Neuron (in vitro differentiated cells): ENCODE results near the gene CDH23.

Experiments used
- H2AFZ ChIP-seq: one replicate; pipeline ENCODE4 v1.6.1; 2013; ENCODE audit warnings: low read depth, mild to moderate bottlenecking, inconsistent platforms, low read length, moderate library complexity
- H3K27me3 ChIP-seq: one replicate; pipeline ENCODE4 v1.6.1; 2013; ENCODE audit warnings: low read length; ENCODE audit not compliant: insufficient read depth
- H3K36me3 ChIP-seq: one replicate; pipeline ENCODE4 v1.6.1; 2013; ENCODE audit warnings: low read length; ENCODE audit not compliant: insufficient read depth
- H3K4me1 ChIP-seq: one replicate; pipeline ENCODE4 v1.6.1; 2013; ENCODE audit warnings: low read length; ENCODE audit not compliant: insufficient read depth
- H3K4me3 ChIP-seq: 2 replicates; pipeline ENCODE4 v1.5.1; 2013; ENCODE audit warnings: mild to moderate bottlenecking, low read length, moderate library complexity
- H3K9me3 ChIP-seq: one replicate; pipeline ENCODE4 v1.6.1; 2013; ENCODE audit warnings: low read length

Gene CDH23

GRCh38 chr10:71526653-71527052, 129.9 kb downstream of the CDH23 start:
- Histone ChIP-seq H3K27me3 (peaks cover 4% of the 10 kb centered on the region), H3K4me3 (no peak overlapping the region), H3K9me3 (no peaks in the 10 kb centered on the region), H3K4me1 (peaks cover 41% of the 10 kb centered on the region), H3K36me3 (no peaks in the 10 kb centered on the region), H2AFZ (no peak overlapping the region)

DNA sequence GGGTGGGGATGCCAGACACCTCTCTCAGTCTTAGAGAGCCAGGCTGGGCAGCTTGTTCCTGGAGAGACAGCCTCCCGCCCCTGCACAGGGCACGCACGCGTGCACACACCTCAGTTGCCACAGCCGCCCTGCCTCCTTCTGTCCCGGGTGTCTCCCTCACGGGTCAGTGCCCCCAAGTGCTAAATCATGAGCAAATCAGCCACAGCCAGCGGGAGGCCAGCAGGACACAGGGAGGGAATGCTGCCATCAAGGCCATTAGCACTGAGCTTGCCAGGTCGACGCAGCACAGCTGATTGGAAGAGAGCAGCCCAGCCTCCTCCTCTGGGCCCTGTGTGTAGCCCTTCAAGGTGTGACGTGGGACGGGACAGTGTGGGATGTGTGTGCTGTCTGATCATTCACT, 130.4 kb downstream of the CDH23 start:
- no peaks in the 10 kb centered on the region for H3K9me3 ChIP-seq
- no peak overlapping the region for H3K4me3 ChIP-seq
- H2AFZ ChIP-seq: no peak overlapping the region
- peaks cover 4% of the 10 kb centered on the region for H3K27me3 ChIP-seq
- H3K4me1 ChIP-seq: peaks cover 41% of the 10 kb centered on the region
- no peaks in the 10 kb centered on the region for H3K36me3 ChIP-seq

DNA sequence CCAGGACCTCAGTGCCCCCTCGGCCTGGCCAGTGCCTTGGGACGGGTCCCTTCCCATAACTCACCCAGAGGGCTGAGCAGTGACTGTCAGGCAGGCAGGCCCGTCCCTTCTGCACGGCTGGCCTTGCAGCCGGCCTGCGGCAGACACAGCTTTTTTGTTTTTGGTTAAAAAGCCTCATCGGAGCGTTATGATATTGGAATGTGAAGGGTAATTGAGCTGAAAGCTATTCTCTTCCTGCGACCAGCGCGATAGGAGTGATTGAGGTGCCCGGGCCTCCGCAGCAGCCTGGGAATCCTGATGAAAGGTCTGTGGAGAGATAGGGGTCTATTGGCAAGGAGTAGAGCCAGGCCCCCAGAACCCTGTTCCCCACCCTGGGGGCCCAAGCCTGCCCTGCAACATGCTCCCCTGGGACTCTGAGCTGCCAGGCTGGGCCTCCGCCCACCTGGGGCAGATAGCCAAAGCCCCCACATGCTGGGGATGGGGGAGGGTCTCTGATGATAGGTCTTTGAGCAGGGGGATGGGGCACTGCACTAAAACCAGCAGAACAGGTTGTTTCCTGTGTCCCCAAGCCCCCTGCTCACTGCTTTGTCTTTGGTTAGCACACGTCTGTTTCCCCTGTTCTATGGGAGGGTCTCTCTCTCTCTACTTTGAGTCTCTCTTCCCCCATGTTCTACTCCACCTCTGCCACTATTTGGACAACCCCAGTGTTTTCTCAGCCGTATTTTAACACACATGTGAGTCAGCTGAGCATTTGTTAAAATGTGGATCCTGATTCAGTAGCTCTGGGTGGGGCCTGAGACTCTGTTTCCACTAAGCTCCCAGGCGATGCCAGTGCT, 131.9 kb downstream of the CDH23 start:
- no peaks in the 10 kb centered on the region for H3K36me3 ChIP-seq
- no peak overlapping the region for H3K4me3 ChIP-seq
- H3K27me3 ChIP-seq: peaks cover 4% of the 10 kb centered on the region
- no peak overlapping the region for H2AFZ ChIP-seq
- H3K4me1 ChIP-seq: peaks cover 33% of the 10 kb centered on the region
- no peaks in the 10 kb centered on the region for H3K9me3 ChIP-seq

DNA sequence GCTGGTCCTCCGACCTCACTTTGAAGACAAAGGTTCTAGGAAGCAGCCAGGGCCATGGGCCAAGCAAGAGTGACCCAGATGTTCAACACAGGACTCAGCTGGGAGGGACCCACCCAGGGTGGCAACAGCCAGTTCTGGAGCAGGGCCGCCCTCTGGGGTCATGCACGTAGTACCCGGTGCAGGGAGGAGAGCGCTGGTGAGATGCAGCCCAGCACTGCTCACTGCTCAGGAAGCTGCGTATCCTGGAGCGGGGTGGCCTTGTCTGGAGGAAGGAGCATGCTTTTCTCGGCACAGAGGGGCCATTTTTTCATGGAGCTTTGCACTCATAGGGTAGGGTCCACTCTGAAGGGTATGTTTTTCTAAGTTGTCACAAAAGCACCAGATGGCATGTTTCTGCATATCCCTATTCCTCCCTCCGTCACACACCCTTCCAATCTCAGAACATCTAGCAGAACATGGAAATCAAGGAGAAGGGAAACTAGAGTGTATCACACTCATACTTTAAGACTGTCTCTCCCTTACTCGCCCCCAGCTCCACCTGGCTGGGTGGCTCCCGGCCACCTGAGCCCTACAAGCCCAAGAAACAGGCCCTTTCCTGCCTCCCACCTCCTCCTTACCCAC, 132.6 kb downstream of the CDH23 start:
- Histone ChIP-seq H3K4me1 (peaks cover 37% of the 10 kb centered on the region), H3K36me3 (no peaks in the 10 kb centered on the region), H3K27me3 (peaks cover 4% of the 10 kb centered on the region), H3K9me3 (no peaks in the 10 kb centered on the region), H2AFZ (no peak overlapping the region), H3K4me3 (no peak overlapping the region)

- no peak overlapping the region for H2AFZ ChIP-seq
- H3K27me3 ChIP-seq: peaks cover 4% of the 10 kb centered on the region
- H3K9me3 ChIP-seq: no peaks in the 10 kb centered on the region
- no peak overlapping the region for H3K4me3 ChIP-seq
- H3K36me3 ChIP-seq: no peaks in the 10 kb centered on the region
- H3K4me1 ChIP-seq: peaks cover 39% of the 10 kb centered on the region
Measured at GRCh38 chr10:71530781-71531180, 134.1 kb downstream of the CDH23 start.

DNA sequence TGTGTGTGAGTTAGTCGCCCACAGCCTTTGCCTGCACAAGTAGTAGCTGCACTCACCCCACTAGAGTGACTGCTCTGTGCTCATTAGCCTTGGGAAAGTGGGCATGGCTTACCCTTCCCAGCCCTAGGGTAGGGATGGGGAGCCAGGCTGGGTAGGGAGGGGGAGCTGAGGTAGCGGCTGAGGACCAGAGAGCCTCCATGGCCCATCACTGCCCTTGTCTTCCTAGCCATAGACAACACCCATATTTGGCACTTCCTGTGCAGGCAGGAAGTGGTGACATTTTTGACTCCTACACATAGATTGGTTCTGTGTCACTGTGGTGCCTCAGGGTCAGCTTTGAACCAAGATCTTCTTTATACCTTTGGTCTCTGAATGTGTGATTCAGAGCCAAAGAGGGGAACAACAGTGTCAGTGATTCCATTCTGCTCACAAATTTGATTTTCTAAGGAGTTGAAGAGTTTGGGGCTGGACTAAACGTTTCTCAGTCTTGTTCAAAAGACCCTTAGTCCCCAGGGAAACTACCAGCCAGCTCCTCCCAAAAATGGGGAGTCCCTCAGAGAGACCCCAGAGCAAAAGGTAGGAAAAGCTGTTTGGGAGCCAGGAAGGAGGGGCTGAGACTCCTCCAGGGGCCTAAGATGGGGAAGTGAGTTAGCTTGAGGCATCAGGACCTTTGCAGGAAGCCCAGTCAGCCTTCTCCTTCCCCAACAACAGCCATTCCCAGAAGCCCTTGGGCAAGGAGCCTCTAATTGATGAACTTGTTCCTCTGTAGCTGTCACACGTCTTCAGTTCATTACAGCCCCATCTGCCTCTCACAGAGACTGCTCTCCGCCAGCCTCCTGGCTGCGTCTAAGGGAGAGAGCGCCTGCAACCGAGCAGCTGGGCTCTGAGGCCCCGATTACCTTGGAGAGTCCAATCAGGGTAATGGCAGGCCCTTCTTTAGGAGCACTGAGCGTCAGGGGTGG, 135.0 kb downstream of the CDH23 start:
- H3K27me3 ChIP-seq: peaks cover 2% of the 10 kb centered on the region
- no peaks in the 10 kb centered on the region for H3K9me3 ChIP-seq
- no peak overlapping the region for H2AFZ ChIP-seq
- H3K4me1 ChIP-seq: peaks cover 39% of the 10 kb centered on the region
- H3K36me3 ChIP-seq: no peaks in the 10 kb centered on the region
- no peak overlapping the region for H3K4me3 ChIP-seq

GRCh38 chr10:71532878-71533277, 136.2 kb downstream of the CDH23 start:
- Histone ChIP-seq H3K9me3 (no peaks in the 10 kb centered on the region), H2AFZ (no peak overlapping the region), H3K4me1 (peaks cover 29% of the 10 kb centered on the region), H3K36me3 (no peaks in the 10 kb centered on the region), H3K27me3 (peaks cover 2% of the 10 kb centered on the region), H3K4me3 (no peak overlapping the region)

GRCh38 chr10:71533936-71534335, 137.2 kb downstream of the CDH23 start:
- peaks cover 7% of the 10 kb centered on the region for H3K27me3 ChIP-seq
- H3K9me3 ChIP-seq: no peaks in the 10 kb centered on the region
- H3K36me3 ChIP-seq: no peaks in the 10 kb centered on the region
- H3K4me1 ChIP-seq: peaks cover 19% of the 10 kb centered on the region
- no peak overlapping the region for H3K4me3 ChIP-seq
- no peak overlapping the region for H2AFZ ChIP-seq

DNA sequence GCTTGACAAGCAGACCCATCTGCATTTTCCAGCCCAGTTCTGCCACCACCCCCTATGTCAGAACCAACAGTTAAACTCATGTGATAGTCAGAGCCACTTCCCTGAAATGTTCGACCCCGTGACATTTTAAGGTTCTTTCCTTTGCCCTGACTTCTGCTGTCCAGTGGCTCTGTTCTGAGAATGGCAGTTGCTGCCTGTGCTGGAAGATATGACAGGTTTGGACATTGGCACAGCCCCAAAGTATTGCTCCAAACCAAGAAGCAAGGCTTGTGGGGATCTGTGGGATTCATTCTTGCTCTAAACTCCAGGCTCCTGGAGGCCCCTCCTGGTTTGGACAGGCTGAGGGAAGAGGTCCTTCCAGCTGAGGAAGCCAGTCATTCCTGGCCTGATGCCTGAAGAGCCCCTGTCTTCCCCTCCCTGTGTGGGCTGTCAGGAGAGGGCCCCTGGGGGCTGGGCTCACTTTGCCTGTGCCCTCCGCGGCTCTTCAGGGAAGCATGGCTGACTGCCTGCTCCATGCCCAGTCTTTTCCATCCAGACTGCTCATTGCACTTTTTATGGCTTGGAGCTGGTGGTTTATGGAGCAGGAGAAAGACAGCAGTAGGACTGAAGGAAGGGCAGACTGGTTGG, 138.0 kb downstream of the CDH23 start:
- Histone ChIP-seq H3K4me3 (no peak overlapping the region), H3K27me3 (peaks cover 9% of the 10 kb centered on the region), H3K9me3 (no peaks in the 10 kb centered on the region), H3K4me1 (peaks cover 11% of the 10 kb centered on the region), H2AFZ (no peak overlapping the region), H3K36me3 (no peaks in the 10 kb centered on the region)

DNA sequence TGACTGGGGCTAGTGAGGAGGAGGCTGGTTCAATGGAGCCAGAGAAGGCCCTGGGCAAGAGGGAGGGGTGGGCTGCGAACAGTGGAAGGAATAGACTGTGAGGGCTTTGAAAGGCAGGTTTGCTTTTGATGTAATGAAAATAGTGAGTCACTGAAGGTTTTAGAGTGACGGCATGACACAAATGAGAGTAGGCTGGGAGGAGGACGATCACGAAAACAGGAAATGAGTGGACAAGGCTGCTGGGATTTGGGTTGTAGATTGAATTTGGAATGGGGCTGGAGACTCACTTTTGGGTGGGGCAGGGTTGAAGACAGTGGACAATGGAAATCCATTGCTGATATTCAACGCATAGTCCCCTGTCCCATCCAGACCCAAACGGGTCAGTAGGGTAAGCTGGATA, 139.6 kb downstream of the CDH23 start:
- no peaks in the 10 kb centered on the region for H3K9me3 ChIP-seq
- no peak overlapping the region for H3K4me3 ChIP-seq
- no peaks in the 10 kb centered on the region for H3K36me3 ChIP-seq
- H3K4me1 ChIP-seq: peaks cover 5% of the 10 kb centered on the region
- H3K27me3 ChIP-seq: peaks cover 16% of the 10 kb centered on the region
- no peak overlapping the region for H2AFZ ChIP-seq

DNA sequence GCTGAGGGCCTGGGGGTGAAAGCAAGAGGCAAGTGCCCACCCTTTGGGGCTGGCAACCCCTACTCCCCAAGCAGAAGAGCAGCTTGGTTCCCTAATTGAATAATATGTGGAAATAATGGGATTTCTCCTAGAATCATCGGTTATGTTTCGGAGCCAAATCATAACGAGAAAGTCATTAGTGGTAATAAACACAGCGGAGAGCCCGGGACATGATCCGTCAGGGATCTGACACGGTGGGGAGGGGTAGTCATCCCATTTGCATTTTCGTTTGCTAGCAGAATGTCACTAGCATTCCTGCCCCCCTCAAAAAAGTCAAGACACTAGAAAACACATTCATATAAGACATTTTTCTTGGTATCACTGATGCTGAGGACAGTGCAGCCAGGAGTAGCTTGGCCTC, 140.4 kb downstream of the CDH23 start:
- Histone ChIP-seq H3K4me3 (no peak overlapping the region), H3K9me3 (no peaks in the 10 kb centered on the region), H3K4me1 (peaks cover 5% of the 10 kb centered on the region), H2AFZ (no peak overlapping the region), H3K36me3 (no peaks in the 10 kb centered on the region), H3K27me3 (peaks cover 22% of the 10 kb centered on the region)

DNA sequence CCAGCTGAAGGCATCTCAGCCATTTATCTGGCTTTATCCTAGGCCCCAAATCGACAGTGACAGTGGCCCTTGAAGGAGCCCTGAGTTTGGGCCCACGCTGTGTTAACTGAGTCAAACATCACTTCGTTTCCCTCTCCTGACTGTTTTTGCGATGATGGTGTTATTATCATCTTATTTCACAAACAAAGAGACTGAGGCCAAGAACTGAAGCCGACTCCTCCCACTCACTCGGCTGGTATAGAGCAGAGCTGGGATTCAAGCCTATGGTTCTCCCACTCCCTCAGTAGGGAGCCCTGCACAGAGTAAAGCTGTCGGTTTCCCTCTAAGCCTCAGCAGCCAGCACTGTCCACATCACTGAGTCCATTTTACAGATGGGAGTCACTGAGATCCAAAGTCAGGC, 141.0 kb downstream of the CDH23 start:
- H2AFZ ChIP-seq: no peak overlapping the region

More for the DNA sequence above, 141.0 kb downstream of the CDH23 start:
- Histone ChIP-seq H3K36me3 (no peaks in the 10 kb centered on the region), H3K4me3 (no peak overlapping the region), H3K4me1 (peaks cover 5% of the 10 kb centered on the region), H3K27me3 (peaks cover 27% of the 10 kb centered on the region), H3K9me3 (no peaks in the 10 kb centered on the region)
